Stomach (tissue), 9 donors: ENCODE results near the gene TRERF1. TPM values are rescaled to one million over a fixed set of nuclear protein-coding genes. Genes with fewer than 3 reads are reported as not detected.
A peak's percentile ranks its signal among the peaks of the same experiment; 100 is the strongest.

Source experiments
- DNase-seq, 2 donors: peaks; one replicate each; pipeline versions ENCODE4 v3.0.0 to v3.0.0-alpha.2; 2013 to 2019
- H3K27ac ChIP-seq, 5 donors: fragments of 200-600 bp in 4 of 5; sonication (generic) in 4 of 5; one replicate each; pipeline ENCODE4 v1.5.1; 2013 to 2019; ENCODE audit warnings: mild to moderate bottlenecking in 1 of 5, moderate library complexity in 1 of 5
- H3K27me3 ChIP-seq, 3 donors: fragments of 200-600 bp; sonication (generic); one replicate each; pipeline ENCODE4 v1.5.1; 2017 to 2019; ENCODE audit warnings: mixed run types in 1 of 3
- H3K36me3 ChIP-seq, 4 donors: fragments of 200-600 bp; sonication (generic); 1 replicate in 3 of 4; 2 replicates in 1 of 4; pipeline ENCODE4 v1.5.1; 2016 to 2019
- H3K4me1 ChIP-seq, 4 donors: fragments of 200-600 bp; sonication (generic); one replicate each; pipeline ENCODE4 v1.5.1; 2016 to 2019
- H3K4me3 ChIP-seq, 4 donors: fragments of 200-600 bp; sonication (generic) in 3 of 4; one replicate each; pipeline ENCODE4 v1.5.1; 2016 to 2019; ENCODE audit warnings: mild to moderate bottlenecking in 1 of 4
- H3K9me3 ChIP-seq, 4 donors: fragments of 200-600 bp; sonication (generic); one replicate each; pipeline ENCODE4 v1.5.1; 2016 to 2019
- CTCF ChIP-seq, 7 experiments: fragments of 450-650 bp in 4 of 7; fragments of 200-600 bp in 3 of 7; sonication (generic) in 3 of 7; IDR thresholded peaks; one replicate each; pipeline ENCODE4 v1.5.1; 2016 to 2019; ENCODE audit warnings: antibody characterized with exemption in 7 of 7, control low read depth in 2 of 7, mild to moderate bottlenecking in 1 of 7
- EP300 ChIP-seq: sonication (generic); formaldehyde crosslinking; IDR thresholded peaks from one replicate; pipeline ENCODE4 v1.6.1; 2017; ENCODE audit warnings: antibody characterized with exemption
- POLR2A ChIP-seq, 4 donors: fragments of 450-650 bp; IDR thresholded peaks; one replicate each; pipeline ENCODE4 v1.6.1; 2016; ENCODE audit warnings: antibody characterized with exemption in 4 of 4, control low read depth in 2 of 4, mild to moderate bottlenecking in 1 of 4, moderate library complexity in 1 of 4
- POLR2AphosphoS5 ChIP-seq, 3 donors: sonication (generic); formaldehyde crosslinking; IDR thresholded peaks; one replicate each; pipeline ENCODE4 v1.6.1; 2016; ENCODE audit warnings: antibody characterized with exemption in 3 of 3
- WGBS, 5 donors: extraction: QIAGEN DNeasy Blood & Tissue Kit in 3 of 5; methylation state at CpG; one replicate each; pipeline versions ENCODE4 v1.1.5 to v1.1.7; 2013 to 2018; 5-methylcytosine and 5-hydroxymethylcytosine counted together
- intact Hi-C: fragments of 100-400 bp; cut with DNase I; formaldehyde crosslinking; loops from one replicate; pipeline ENCODE4 v1.15.1; 2023; ENCODE audit warnings: low total_unique reads
- polyA plus RNA-seq, 3 donors: library from polyadenylated mRNA; stranded (reverse); fragments of 200-250 nt; gene quantifications; one replicate each; pipeline ENCODE4 v1.2.3, GENCODE V29; 2013
- total RNA-seq, 5 donors: library from RNA; depleted of rRNA; stranded (reverse); fragments of >200 nt; gene quantifications; one replicate each; pipeline versions ENCODE4 v1.1.0 to v1.2.3, GENCODE V29; 2014 to 2016
- donor health status: healthy with polysubstance abuse.
- donor health status: Bipolar disorder and iron deficiency.
- donor health status: healthy.

The TRERF1 gene
- total and polyA plus RNA-seq, 8 donors, result 2.1 to 8.1 (median 4.9) TPM

- peak overlapping the region in 1 of 5 donors; percentile 26 for H3K27ac ChIP-seq
- no peaks in the 10 kb centered on the region for H3K27me3 ChIP-seq
- WGBS, 5 donors, result 76 to 89% (median 84%) methylated on average over 5 of the region's 5 CpGs
- TF ChIP-seq CTCF (IDR thresholded peaks at IDR 0.05) (no peak), POLR2AphosphoS5 (IDR thresholded peaks at IDR 0.05) (no peak), POLR2A (IDR thresholded peaks at IDR 0.05) (no peak), EP300 (no peak)
- no peak overlapping the region for H3K4me3 ChIP-seq
- H3K4me1 ChIP-seq, result peaks cover 25 to 34% (median 29%) of the 10 kb centered on the region in 4 donors
- peaks cover 0 to 3% (median 0%) of the 10 kb centered on the region in 4 donors for H3K36me3 ChIP-seq
- intact Hi-C loops, result no loop called here
- no peaks in the 10 kb centered on the region for H3K9me3 ChIP-seq
- DNase-seq, result no peak
These were observed 170.7 kb downstream of the TRERF1 start for GRCh38 chr6:42280966-42281533.

GRCh38 chr6:42279966-42280629, 171.6 kb downstream of the TRERF1 start:
- peaks cover 25 to 36% (median 34%) of the 10 kb centered on the region in 4 donors for H3K4me1 ChIP-seq
- peak; percentile 33 to 69 for DNase-seq
- H3K4me3 ChIP-seq, result peak overlapping the region in 1 of 4 donors; percentile 12
- no peaks in the 10 kb centered on the region for H3K9me3 ChIP-seq
- TF ChIP-seq POLR2A (IDR thresholded peaks at IDR 0.05) (no peak), EP300 (no peak), CTCF (IDR thresholded peaks at IDR 0.05) (no peak), POLR2AphosphoS5 (IDR thresholded peaks at IDR 0.05) (no peak)
- H3K27me3 ChIP-seq, result no peaks in the 10 kb centered on the region
- peaks cover 0 to 3% (median 0%) of the 10 kb centered on the region in 4 donors for H3K36me3 ChIP-seq
- peak overlapping the region; percentile 4 to 66 (median 45) for H3K27ac ChIP-seq
- WGBS, 5 donors, result 19 to 38% (median 29%) methylated on average over 20 to 24 of the region's 24 CpGs
- intact Hi-C loops, result no loop called here

GRCh38 chr6:42279144-42279781, 172.5 kb downstream of the TRERF1 start:
- intact Hi-C loops, result no loop called here
- Histone ChIP-seq H3K36me3 (no peaks in the 10 kb centered on the region), H3K4me3 (no peak overlapping the region), H3K27ac (peak overlapping the region; percentile 4 to 66 (median 45)), H3K4me1 (peaks cover 25 to 36% (median 34%) of the 10 kb centered on the region in 4 donors), H3K27me3 (no peaks in the 10 kb centered on the region), H3K9me3 (no peaks in the 10 kb centered on the region)
- 17 to 30% (median 25%) methylated on average over 4 to 9 of the region's 9 CpGs for WGBS, 5 donors
- DNase-seq, result peak in 1 of 2 donors; percentile 81
- TF ChIP-seq EP300 (no peak), CTCF (IDR thresholded peaks at IDR 0.05) (no peak), POLR2AphosphoS5 (IDR thresholded peaks at IDR 0.05) (no peak), POLR2A (IDR thresholded peaks at IDR 0.05) (no peak)

GRCh38 chr6:42278131-42278853, 173.4 kb downstream of the TRERF1 start:
- Histone ChIP-seq H3K9me3 (no peaks in the 10 kb centered on the region), H3K4me1 (peaks cover 25 to 36% (median 34%) of the 10 kb centered on the region in 4 donors), H3K27me3 (no peaks in the 10 kb centered on the region), H3K4me3 (no peak overlapping the region), H3K36me3 (no peaks in the 10 kb centered on the region), H3K27ac (peak overlapping the region in 1 of 5 donors; percentile 9)
- intact Hi-C loops, result no loop called here
- peak in 1 of 2 donors; percentile 33 for DNase-seq
- 73 to 84% (median 80%) methylated on average over 7 of the region's 7 CpGs for WGBS, 5 donors
- TF ChIP-seq POLR2A (IDR thresholded peaks at IDR 0.05) (no peak), EP300 (no peak), POLR2AphosphoS5 (IDR thresholded peaks at IDR 0.05) (no peak), CTCF (IDR thresholded peaks at IDR 0.05) (no peak)
